ENCODE results near the gene SPA17. TPM values are rescaled to one million over a fixed set of nuclear protein-coding genes. Genes with fewer than 3 reads are reported as not detected.

The SPA17 gene
- total RNA-seq, 2 experiments from 2014 or later = 5.1 to 5.5 TPM

DNA sequence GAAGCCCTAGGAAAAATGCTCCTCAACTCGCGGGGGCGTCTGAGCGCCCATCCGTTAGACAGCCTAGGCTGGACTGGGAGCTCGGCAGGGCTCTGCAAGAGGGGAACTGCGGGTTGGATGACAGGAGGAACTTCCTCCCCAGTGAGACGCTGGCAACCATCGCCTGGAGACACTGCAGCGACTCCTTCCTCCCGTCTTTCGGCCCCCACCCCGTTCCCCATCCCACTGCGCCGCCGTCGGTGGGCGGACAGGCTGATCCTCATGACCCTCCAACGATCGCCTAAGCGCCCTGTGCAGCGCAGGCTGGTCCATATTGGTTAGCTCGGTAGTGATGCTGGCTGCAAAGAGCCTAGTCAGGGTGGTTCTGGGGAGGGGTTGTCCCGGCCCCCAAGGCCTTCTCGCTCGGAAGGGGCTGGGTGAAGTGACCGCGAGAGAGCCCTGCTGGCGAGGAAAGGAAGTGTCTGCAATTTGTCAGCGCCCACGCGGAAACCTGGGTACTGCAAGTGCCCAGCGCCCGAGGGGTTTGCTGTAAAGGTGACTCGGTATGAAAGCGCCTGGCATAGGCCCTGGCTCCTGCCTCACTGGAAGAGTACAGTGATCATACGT, 66.7 kb downstream of the SPA17 start:
- H3K4me1 ChIP-seq (ENCODE audit: insufficient read depth, low read length, poor library complexity, severe bottlenecking) = peaks cover 20% of the 10 kb centered on the region
- TF ChIP-seq, protein P1, sequence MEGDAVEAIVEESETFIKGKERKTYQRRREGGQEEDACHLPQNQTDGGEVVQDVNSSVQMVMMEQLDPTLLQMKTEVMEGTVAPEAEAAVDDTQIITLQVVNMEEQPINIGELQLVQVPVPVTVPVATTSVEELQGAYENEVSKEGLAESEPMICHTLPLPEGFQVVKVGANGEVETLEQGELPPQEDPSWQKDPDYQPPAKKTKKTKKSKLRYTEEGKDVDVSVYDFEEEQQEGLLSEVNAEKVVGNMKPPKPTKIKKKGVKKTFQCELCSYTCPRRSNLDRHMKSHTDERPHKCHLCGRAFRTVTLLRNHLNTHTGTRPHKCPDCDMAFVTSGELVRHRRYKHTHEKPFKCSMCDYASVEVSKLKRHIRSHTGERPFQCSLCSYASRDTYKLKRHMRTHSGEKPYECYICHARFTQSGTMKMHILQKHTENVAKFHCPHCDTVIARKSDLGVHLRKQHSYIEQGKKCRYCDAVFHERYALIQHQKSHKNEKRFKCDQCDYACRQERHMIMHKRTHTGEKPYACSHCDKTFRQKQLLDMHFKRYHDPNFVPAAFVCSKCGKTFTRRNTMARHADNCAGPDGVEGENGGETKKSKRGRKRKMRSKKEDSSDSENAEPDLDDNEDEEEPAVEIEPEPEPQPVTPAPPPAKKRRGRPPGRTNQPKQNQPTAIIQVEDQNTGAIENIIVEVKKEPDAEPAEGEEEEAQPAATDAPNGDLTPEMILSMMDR (conservative IDR thresholded peaks at IDR 0.05; ENCODE audit: low read length) = peak; percentile 70
- TF ChIP-seq EZH2phosphoT487 (IDR thresholded peaks at IDR 0.05; ENCODE audit: borderline replicate concordance, low read depth, low read length) = no peak
- no peaks in the 10 kb centered on the region for H3K36me3 ChIP-seq (ENCODE audit: insufficient read depth, low read length)
- POLR2A ChIA-PET = interaction anchor here (1.4 kb wide), 2 partner anchors 39 to 44 kb away, joined by 3 read pairs; no protein-coding TSS in a partner anchor
- H4K20me1 ChIP-seq (ENCODE audit: insufficient read depth, low read length) = no peaks in the 10 kb centered on the region; the same call in 1 of the 2 replicates
- no TSS peak for BruUV-seq (replicated peaks)
- H3K4me3 ChIP-seq (ENCODE audit: low read depth, low read length, poor library complexity, severe bottlenecking) = peak overlapping the region; percentile 72
- no peak overlapping the region for H3K27ac ChIP-seq (ENCODE audit: low read depth, low read length, poor library complexity, severe bottlenecking)
- H3K79me2 ChIP-seq (ENCODE audit: insufficient read depth, low read depth, low read length) = no peaks in the 10 kb centered on the region
- peak overlapping the region; percentile 47 for H2AFZ ChIP-seq (ENCODE audit: low read length)
- intact Hi-C loops (cut with micrococcal nuclease; ENCODE audit: unreplicated experiment) = no loop called here
- no peaks in the 10 kb centered on the region for H3K9me3 ChIP-seq (ENCODE audit: low read length)
- peak overlapping the region; percentile 83 for H3K4me2 ChIP-seq (ENCODE audit: low read length)
- H3K9me2 ChIP-seq (ENCODE audit: insufficient read depth, low read length) = no peaks in the 10 kb centered on the region
- peak; percentile 64 for DNase-seq (ENCODE audit: low spot score)
- CTCF ChIA-PET (ENCODE audit: unreplicated experiment) = interaction anchor here (0.6 kb wide), 1 partner anchor 61 kb away, joined by 3 read pairs; no protein-coding TSS in a partner anchor

DNA sequence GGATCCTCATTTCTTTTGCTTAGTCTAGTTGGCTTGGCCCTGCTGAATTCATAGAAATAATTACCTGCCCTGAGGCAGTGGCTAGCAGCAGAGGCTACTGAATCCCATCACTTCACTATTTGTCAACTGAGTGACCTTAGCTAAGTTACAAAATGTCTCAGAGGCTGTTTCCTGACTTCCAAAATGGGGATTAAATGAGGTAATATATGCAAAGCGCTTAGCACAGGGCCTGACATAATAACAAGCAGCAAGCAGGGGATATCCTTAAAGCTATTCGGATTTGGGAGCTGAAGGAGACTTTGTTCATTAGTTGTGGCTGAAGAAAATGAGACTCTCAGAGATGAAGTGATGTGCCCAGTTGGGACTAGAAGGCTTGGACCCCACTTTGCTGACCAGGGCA, 68.9 kb downstream of the SPA17 start:
- Histone ChIP-seq H3K27ac (ENCODE audit: low read depth, low read length, poor library complexity, severe bottlenecking) (no peak overlapping the region), H2AFZ (ENCODE audit: low read length) (no peak overlapping the region), H3K36me3 (ENCODE audit: insufficient read depth, low read length) (no peaks in the 10 kb centered on the region), H3K9me2 (ENCODE audit: insufficient read depth, low read length) (no peaks in the 10 kb centered on the region), H3K4me3 (ENCODE audit: low read depth, low read length, poor library complexity, severe bottlenecking) (no peak overlapping the region), H3K4me1 (ENCODE audit: insufficient read depth, low read length, poor library complexity, severe bottlenecking) (peaks cover 24% of the 10 kb centered on the region), H4K20me1 (ENCODE audit: insufficient read depth, low read length) (no peaks in the 10 kb centered on the region; the same call in 1 of the 2 replicates), H3K9me3 (ENCODE audit: low read length) (no peaks in the 10 kb centered on the region), H3K4me2 (ENCODE audit: low read length) (no peak overlapping the region), H3K79me2 (ENCODE audit: insufficient read depth, low read depth, low read length) (no peaks in the 10 kb centered on the region)
- no TSS peak for BruUV-seq (replicated peaks)
- no peak for TF ChIP-seq EZH2phosphoT487 (IDR thresholded peaks at IDR 0.05; ENCODE audit: borderline replicate concordance, low read depth, low read length)
- intact Hi-C loops (cut with micrococcal nuclease; ENCODE audit: unreplicated experiment) = no loop called here
- no peak for DNase-seq (ENCODE audit: low spot score)
- ChIA-PET CTCF (ENCODE audit: unreplicated experiment) (interaction anchor here (0.7 kb wide), 1 partner anchor 19 kb away, joined by 3 read pairs; no protein-coding TSS in a partner anchor), POLR2A (interaction anchor here (0.6 kb wide), 1 partner anchor 69 kb away, joined by 3 read pairs; the partner anchor contains the start of gene SPA17)

DNA sequence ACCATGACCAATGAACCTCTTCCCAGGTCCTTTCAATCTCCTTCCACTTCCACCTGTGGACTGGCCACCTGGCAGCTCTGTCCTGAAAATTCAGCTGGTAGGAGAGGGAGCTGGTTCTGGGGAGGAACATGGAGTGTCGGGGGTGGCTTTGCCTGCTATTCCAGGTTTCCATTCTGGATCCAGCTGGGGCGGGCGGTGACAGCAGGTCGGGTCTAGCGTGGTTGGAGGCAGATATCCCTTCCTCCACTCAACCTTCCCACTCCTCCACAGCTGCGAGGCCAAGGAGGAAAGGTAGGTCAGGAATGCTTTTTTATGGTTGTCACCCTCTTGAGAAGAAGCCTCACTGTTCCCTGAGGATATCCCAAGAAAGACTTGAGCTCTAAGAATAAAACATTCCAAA, 69.3 kb downstream of the SPA17 start:
- Histone ChIP-seq H3K4me3 (ENCODE audit: low read depth, low read length, poor library complexity, severe bottlenecking) (no peak overlapping the region), H3K4me1 (ENCODE audit: insufficient read depth, low read length, poor library complexity, severe bottlenecking) (peaks cover 24% of the 10 kb centered on the region), H3K27ac (ENCODE audit: low read depth, low read length, poor library complexity, severe bottlenecking) (no peak overlapping the region), H4K20me1 (ENCODE audit: insufficient read depth, low read length) (no peaks in the 10 kb centered on the region; the same call in 1 of the 2 replicates), H2AFZ (ENCODE audit: low read length) (no peak overlapping the region), H3K79me2 (ENCODE audit: insufficient read depth, low read depth, low read length) (no peaks in the 10 kb centered on the region), H3K36me3 (ENCODE audit: insufficient read depth, low read length) (no peaks in the 10 kb centered on the region), H3K9me3 (ENCODE audit: low read length) (no peaks in the 10 kb centered on the region), H3K9me2 (ENCODE audit: insufficient read depth, low read length) (no peaks in the 10 kb centered on the region), H3K4me2 (ENCODE audit: low read length) (no peak overlapping the region)
- DNase-seq (ENCODE audit: low spot score) = no peak
- BruUV-seq (replicated peaks) = no TSS peak
- TF ChIP-seq, protein P1 (conservative IDR thresholded peaks at IDR 0.05; ENCODE audit: low read length) = no peak
- TF ChIP-seq EZH2phosphoT487 (IDR thresholded peaks at IDR 0.05; ENCODE audit: borderline replicate concordance, low read depth, low read length) = no peak
- intact Hi-C loops (cut with micrococcal nuclease; ENCODE audit: unreplicated experiment) = no loop called here
- ChIA-PET CTCF (ENCODE audit: unreplicated experiment) (interaction anchor here (0.7 kb wide), 1 partner anchor 18 kb away, joined by 3 read pairs; no protein-coding TSS in a partner anchor), POLR2A (interaction anchor here (0.6 to 0.9 kb wide), 2 partner anchors 56 to 69 kb away, joined by 3 read pairs; partner anchors contain the start of gene SPA17)

Data from OCI-LY7 (cell line).